Heart right ventricle (tissue), 16 donors: ENCODE measurements around the gene GOT1. TPM values are rescaled to one million over a fixed set of nuclear protein-coding genes. Genes with fewer than 3 reads are reported as not detected.

ENCODE experiments used
- ATAC-seq, 8 donors: fragments of 200-7000 bp; cut with Tn5 transposase; one replicate each; pipeline ENCODE4 v1.9.1; 2020; ENCODE audit warnings: mild to moderate bottlenecking in 8 of 8, moderate library complexity in 8 of 8, moderate number of reproducible peaks in 1 of 8
- DNase-seq, 2 donors: peaks; one replicate each; pipeline ENCODE4 v3.0.0-alpha.2; 2020
- H3K27ac ChIP-seq, 10 donors: fragments of 200-600 bp; sonication (generic) in 2 of 10; one replicate each; pipeline versions ENCODE4 v1.5.0 to v1.8.0; 2020 to 2022; ENCODE audit warnings: mild to moderate bottlenecking in 3 of 10
- H3K27me3 ChIP-seq, 7 donors: fragments of 200-600 bp; one replicate each; pipeline ENCODE4 v1.8.0; 2021 to 2022; ENCODE audit warnings: mild to moderate bottlenecking in 2 of 7
- H3K36me3 ChIP-seq, 9 donors: fragments of 200-600 bp; sonication (generic) in 1 of 9; one replicate each; pipeline versions ENCODE4 v1.5.0 to v1.8.0; 2020 to 2022; ENCODE audit warnings: mild to moderate bottlenecking in 2 of 9
- H3K4me1 ChIP-seq, 9 donors: fragments of 200-600 bp; sonication (generic) in 1 of 9; one replicate each; pipeline versions ENCODE4 v1.5.0 to v1.8.0; 2020 to 2022; ENCODE audit warnings: mild to moderate bottlenecking in 4 of 9
- H3K4me3 ChIP-seq, 10 donors: fragments of 200-600 bp; sonication (generic) in 2 of 10; one replicate each; pipeline versions ENCODE4 v1.5.0 to v1.8.0; 2020 to 2022; ENCODE audit warnings: mild to moderate bottlenecking in 7 of 10, moderate library complexity in 2 of 10
- H3K9me3 ChIP-seq, 11 donors: fragments of 200-600 bp in 10 of 11; sonication (generic) in 2 of 11; one replicate each; pipeline versions ENCODE4 v1.5.0 to v1.8.0; 2013 to 2022; ENCODE audit warnings: mild to moderate bottlenecking in 2 of 11, control low read depth in 1 of 11, moderate library complexity in 1 of 11
- CTCF ChIP-seq, 9 donors: fragments of 200-600 bp; sonication (generic) in 2 of 9; IDR thresholded peaks; one replicate each; pipeline versions ENCODE4 v1.5.0 to v1.8.0; 2021 to 2022; ENCODE audit warnings: antibody characterized with exemption in 9 of 9, mild to moderate bottlenecking in 5 of 9, moderate library complexity in 1 of 9
- WGBS, 2 donors: extraction: QIAGEN DNeasy Blood & Tissue Kit; methylation state at CpG; one replicate each; pipeline ENCODE4 v1.1.7; 2013; ENCODE audit warnings: inconsistent platforms in 1 of 2; 5-methylcytosine and 5-hydroxymethylcytosine counted together
- intact Hi-C, 10 donors: fragments of 100-400 bp; cut with DNase I; formaldehyde crosslinking; loops; one replicate each; pipeline versions ENCODE4 v1.11.1 to v1.14.2; 2022
- polyA plus RNA-seq, 2 donors: library from polyadenylated mRNA; stranded (reverse); fragments of 200-250 nt; gene quantifications; one replicate each; pipeline ENCODE4 v1.2.3, GENCODE V29; 2013
- total RNA-seq, 10 donors: library from RNA; stranded (reverse); fragmentation: NEBNext Ultra II Directional in 3 of 10; extraction: Animal tissue kit (Norgen Biotek cat#: 25700) in 3 of 10; gene quantifications; one replicate each; pipeline versions ENCODE4 v1.2.1 to v1.2.4, GENCODE V29; 2021 to 2023
- donor health status: Arrhythmogenic right ventricular cardiomyopathy.
- donor health status: ischemic (EF 13 %, LVEDD 7.1; RV severe dilation, severe dysfunction).
- donor health status: healthy with polysubstance abuse.
- donor health status: DM: no; HTN: yes; CAD: no.
- donor health status: DM: no; HTN: no; CAD: no.
- donor health status: ischemic (EF 25% LVEDD 6.9; RV normal size, moderate dysfunction).
- donor health status: ischemic (EF 25% LVEDD 5.7; RV mildly dilated, moderate dysfunction).
- donor health status: healthy.
- donor health status: DM: yes; HTN: yes; CAD: no.
- donor health status: Ischemic cardiomyopathy.
- donor health status: ischemic (EF 35%, LVEDD 5.7; RV mildly dilated, moderate dysfunction).
- donor health status: nonischemic (EF 11% LVEDD 7.7; RV severe dilation, severe dysfunction).
- donor health status: DM: yes; HTN: yes; CAD: no.
- donor health status: PGD.
- donor health status: ischemic (EF 29% LVEDD 5.4; RV normal size, mild dysfunction).
- donor health status: nonischemic (EF 23%, LVEDD 6.1; RV moderate dilation, normal function).

Gene GOT1
- total and polyA plus RNA-seq, 12 donors, result 114 to 669 (median 561) TPM

DNA sequence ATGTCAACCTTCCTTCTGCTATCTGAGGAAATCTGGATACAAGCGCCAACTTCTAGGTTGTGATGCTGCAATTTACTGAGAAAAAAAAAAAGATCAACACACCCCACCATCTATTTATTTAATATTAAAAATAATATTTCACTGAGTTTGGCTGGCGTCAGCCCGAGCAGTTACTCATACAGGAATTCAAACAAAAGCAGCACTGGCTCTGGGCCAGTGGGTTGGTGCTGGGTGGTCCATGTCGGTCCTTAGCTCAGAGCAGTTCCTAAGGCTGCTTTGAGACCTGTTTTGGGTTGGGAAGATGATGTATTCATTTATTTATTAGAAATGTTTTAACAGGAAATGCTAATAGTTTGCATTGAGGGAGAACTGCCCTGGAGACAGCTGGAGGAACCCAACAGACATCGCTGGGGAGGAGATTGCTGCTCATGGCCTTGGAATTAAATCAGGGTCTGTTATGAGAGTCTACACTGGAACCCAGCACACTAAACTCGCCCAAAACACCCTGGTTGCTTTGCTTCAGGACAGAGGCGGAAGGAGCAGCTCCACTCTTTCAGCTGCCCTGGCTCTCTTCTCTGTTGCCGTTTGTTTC lies 36.3 kb upstream of the GOT1 start:
- peaks cover 0 to 62% (median 24%) of the 10 kb centered on the region in 7 donors for H3K27me3 ChIP-seq
- no peak overlapping the region for H3K4me3 ChIP-seq
- no peaks in the 10 kb centered on the region for H3K9me3 ChIP-seq
- peaks cover 0 to 4% (median 0%) of the 10 kb centered on the region in 9 donors for H3K4me1 ChIP-seq
- DNase-seq (no peak), ATAC-seq (peak in 1 of 8 donors; percentile 42)
- H3K27ac ChIP-seq, result no peak overlapping the region
- H3K36me3 ChIP-seq, result no peaks in the 10 kb centered on the region
- no peak for TF ChIP-seq CTCF (IDR thresholded peaks at IDR 0.05)
- 62 to 65% methylated on average over 8 of the region's 8 CpGs for WGBS, 2 donors
- intact Hi-C loops, result no loop called here

DNA sequence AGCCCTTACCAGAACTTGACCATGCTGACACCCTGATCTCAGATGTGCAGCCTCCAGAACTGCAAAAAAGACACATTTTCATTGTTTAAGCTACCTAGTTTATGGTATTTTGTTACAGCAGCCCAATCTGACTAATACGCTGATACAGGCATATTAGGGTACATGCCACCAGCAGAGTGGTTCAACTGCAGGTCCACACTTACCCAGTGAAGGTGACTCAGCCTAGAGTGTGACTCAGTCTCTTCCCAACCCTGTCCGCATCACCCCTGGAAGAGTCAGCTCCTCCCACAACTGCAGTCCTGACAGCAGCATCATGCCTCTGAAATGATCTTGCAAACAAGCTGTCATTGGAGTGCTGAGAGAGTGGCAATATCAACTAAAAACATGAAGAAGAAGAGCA lies 30.8 kb upstream of the GOT1 start:
- intact Hi-C loops, result no loop called here
- TF ChIP-seq CTCF (IDR thresholded peaks at IDR 0.05), result no peak
- Histone ChIP-seq H3K9me3 (no peaks in the 10 kb centered on the region), H3K4me3 (no peak overlapping the region), H3K4me1 (no peaks in the 10 kb centered on the region), H3K27me3 (peaks cover 0 to 58% (median 35%) of the 10 kb centered on the region in 7 donors), H3K27ac (no peak overlapping the region), H3K36me3 (no peaks in the 10 kb centered on the region)
- 89% methylated on average over 2 of the region's 2 CpGs for WGBS, 2 donors
- no peak for DNase-seq
- ATAC-seq, result no peak

GRCh38 chr10:99460070-99460469 lies 29.6 kb upstream of the GOT1 start:
- WGBS, 2 donors, result 58 to 65% methylated on average over 5 of the region's 5 CpGs
- no peak for DNase-seq
- H3K36me3 ChIP-seq, result no peaks in the 10 kb centered on the region
- no peak overlapping the region for H3K27ac ChIP-seq
- intact Hi-C loops, result no loop called here
- TF ChIP-seq CTCF (IDR thresholded peaks at IDR 0.05), result no peak
- ATAC-seq, result no peak
- H3K27me3 ChIP-seq, result peaks cover 0 to 61% (median 39%) of the 10 kb centered on the region in 7 donors
- H3K4me1 ChIP-seq, result no peaks in the 10 kb centered on the region
- H3K9me3 ChIP-seq, result no peaks in the 10 kb centered on the region
- no peak overlapping the region for H3K4me3 ChIP-seq

DNA sequence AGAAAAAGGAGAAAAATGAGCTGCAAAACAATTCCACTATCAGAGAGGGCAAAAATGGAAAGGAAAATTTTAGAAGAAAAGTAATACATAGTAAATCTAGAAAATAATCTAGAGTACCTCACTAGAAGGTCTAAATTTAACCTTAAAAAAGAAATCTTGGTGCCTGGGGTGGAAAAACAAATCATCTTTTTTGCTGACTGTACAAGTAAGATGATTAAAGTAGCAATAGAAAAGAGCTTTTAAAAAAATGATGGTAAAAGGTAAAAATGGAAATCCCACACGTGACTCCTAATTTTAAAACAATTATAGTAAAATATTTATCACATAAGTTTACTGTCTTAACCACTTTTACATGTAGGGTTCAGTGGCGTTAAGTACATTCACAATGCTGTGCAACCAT lies 28.8 kb upstream of the GOT1 start:
- intact Hi-C loops, result no loop called here
- WGBS, 2 donors, result 70 to 74% methylated on average over 2 of the region's 2 CpGs
- no peak overlapping the region for H3K27ac ChIP-seq
- no peak for TF ChIP-seq CTCF (IDR thresholded peaks at IDR 0.05)
- H3K27me3 ChIP-seq, result peaks cover 0 to 68% (median 45%) of the 10 kb centered on the region in 7 donors
- H3K4me3 ChIP-seq, result no peak overlapping the region
- no peaks in the 10 kb centered on the region for H3K9me3 ChIP-seq
- DNase-seq (no peak), ATAC-seq (no peak)
- H3K36me3 ChIP-seq, result no peaks in the 10 kb centered on the region
- no peaks in the 10 kb centered on the region for H3K4me1 ChIP-seq
